HepG2 (cell line): ENCODE results near the gene EVA1A. TPM values are rescaled to one million over a fixed set of nuclear protein-coding genes. Genes with fewer than 3 reads are reported as not detected.

Experiments used
- KDM6A ChIP-seq: IDR thresholded peaks from 2 replicates; pipeline ENCODE4 v1.6.1; 2016; ENCODE audit warnings: low read depth
- MED1 ChIP-seq: sonication (generic); formaldehyde crosslinking; IDR thresholded peaks from 2 replicates; pipeline ENCODE4 v1.4.0; 2020; ENCODE audit warnings: missing genetic modification reagents
- RBFOX2 ChIP-seq: fragments of 200-400 bp; formaldehyde crosslinking; IDR thresholded peaks from 2 replicates; pipeline ENCODE4 v1.6.1; 2017; ENCODE audit warnings: low read depth, mild to moderate bottlenecking, low read length
- TOPORS ChIP-seq: sonication (generic); formaldehyde crosslinking; IDR thresholded peaks from 2 replicates; pipeline ENCODE4 v1.8.0; 2023; ENCODE audit warnings: mild to moderate bottlenecking, missing genetic modification reagents
- TP53 ChIP-seq: sonication (generic); formaldehyde crosslinking; conservative IDR thresholded peaks from 2 replicates; pipeline ENCODE4 v1.4.0; 2020; ENCODE audit warnings: missing genetic modification reagents
- ZFX ChIP-seq: sonication (generic); formaldehyde crosslinking; IDR thresholded peaks from 2 replicates; pipeline ENCODE4 v1.4.0; 2020; ENCODE audit warnings: mild to moderate bottlenecking, low read depth, missing genetic modification reagents, moderate library complexity
- ZFY ChIP-seq: sonication (generic); formaldehyde crosslinking; IDR thresholded peaks from 2 replicates; pipeline ENCODE4 v1.4.0; 2020; ENCODE audit warnings: missing genetic modification reagents
- ZNF12 ChIP-seq: sonication (generic); formaldehyde crosslinking; IDR thresholded peaks from 2 replicates; pipeline ENCODE4 v1.5.0; 2020; ENCODE audit warnings: missing genetic modification reagents
- ZNF317 ChIP-seq: sonication (generic); formaldehyde crosslinking; IDR thresholded peaks from 2 replicates; pipeline ENCODE4 v1.5.0; 2020; ENCODE audit warnings: mild to moderate bottlenecking, missing genetic modification reagents
- ZNF335 ChIP-seq: sonication (generic); formaldehyde crosslinking; IDR thresholded peaks from 2 replicates; pipeline ENCODE4 v1.4.0; 2020; ENCODE audit warnings: missing genetic modification reagents
- ZNF383 ChIP-seq: sonication (generic); formaldehyde crosslinking; IDR thresholded peaks from 2 replicates; pipeline ENCODE4 v1.4.0; 2020; ENCODE audit warnings: missing genetic modification reagents, mild to moderate bottlenecking, borderline replicate concordance
- polyA plus RNA-seq, 8 experiments: library from polyadenylated mRNA; depleted of rRNA in 3 of 8; stranded (reverse) in 7 of 8; unstranded in 1 of 8; fragments of >200 nt; fragmentation: Illumina TruSeq in 4 of 8; extraction: Trizol in 4 of 8; gene quantifications; 2 replicates each; pipeline versions ENCODE4 v1.2.1 to v1.2.3, GENCODE V29; 2011 to 2016; ENCODE audit warnings: low read depth in 4 of 8, missing spikeins in 1 of 8, mixed read lengths in 1 of 8; ENCODE audit not compliant: insufficient read depth in 1 of 8
- total RNA-seq, 5 experiments: library from RNA; depleted of rRNA; stranded (reverse); fragments of >200 nt; fragmentation: Illumina TruSeq; extraction: Trizol; gene quantifications; 2 replicates each; pipeline ENCODE4 v1.2.3, GENCODE V29; 2016; ENCODE audit warnings: low read depth in 1 of 5
- TF ChIP-seq, protein P1 (sequence below): sonication (generic); formaldehyde crosslinking; IDR thresholded peaks from 2 replicates; pipeline ENCODE4 v1.5.0; 2020; ENCODE audit warnings: mild to moderate bottlenecking, missing genetic modification reagents, borderline replicate concordance
- TF ChIP-seq, protein P2 (sequence below), 2 experiments: IDR thresholded peaks; 2 replicates each; pipeline ENCODE4 v1.6.1; 2011 to 2012; ENCODE audit warnings: low read length in 2 of 2, borderline replicate concordance in 1 of 2, low read depth in 1 of 2, mild to moderate bottlenecking in 1 of 2, moderate library complexity in 1 of 2
- TF ChIP-seq, protein P3 (sequence below): sonication (generic); formaldehyde crosslinking; IDR thresholded peaks from 2 replicates; pipeline ENCODE4 v1.8.0; 2022; ENCODE audit warnings: mild to moderate bottlenecking, missing genetic modification reagents

Gene EVA1A
- total and polyA plus RNA-seq, 2 of the 13 experiments (the other 11 are each of a cell fraction or from before 2014, with no cell fraction given), result 57.5 to 57.8 TPM

DNA sequence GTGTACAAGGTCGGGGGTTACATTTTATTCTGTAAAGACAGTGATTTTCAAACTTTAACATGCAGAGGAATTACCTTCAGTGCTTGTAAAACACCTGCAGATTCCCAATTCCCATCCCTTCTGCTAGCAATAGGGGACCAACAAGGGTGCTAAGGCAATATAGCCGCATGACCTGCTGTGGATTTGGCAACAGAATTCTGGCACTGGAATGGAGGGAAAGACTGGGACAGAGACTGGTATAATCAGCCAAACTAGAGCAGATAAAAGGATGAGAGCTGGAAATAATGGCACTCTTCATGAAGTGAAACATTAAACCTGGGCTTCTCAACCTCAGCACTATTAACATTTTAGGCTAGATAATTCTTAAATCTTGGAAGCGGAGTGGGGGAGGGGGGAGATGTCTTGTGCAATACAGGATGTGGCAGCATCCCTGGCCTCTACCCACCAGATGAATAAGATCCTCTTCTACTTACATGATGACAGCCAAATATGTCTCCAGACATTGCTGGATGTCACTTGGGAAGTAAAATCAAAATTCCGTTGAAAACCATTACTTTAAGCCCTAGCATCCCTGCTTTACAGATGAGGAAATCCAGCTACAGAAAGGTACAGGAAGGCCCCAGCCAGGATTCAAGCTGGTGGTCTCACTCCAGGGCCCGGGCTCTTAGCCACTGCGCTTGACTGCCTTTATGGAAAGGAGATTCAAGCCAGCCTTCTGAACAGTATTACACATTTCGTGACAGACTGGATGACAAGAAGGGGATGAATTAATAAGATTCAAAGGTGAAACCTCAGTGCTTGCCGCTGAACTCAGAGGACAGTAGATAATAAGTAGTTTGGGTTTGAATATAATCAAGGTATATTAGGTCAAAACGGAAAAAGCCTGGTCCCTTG, 1.7 kb downstream of the EVA1A start (continued):
- no peak for TF ChIP-seq KDM6A
- TF ChIP-seq TP53, result 0 out of 2 replicates have a peak, but pooled peaks have one; percentile 40
- TF ChIP-seq MED1 (CRISPR knock-in tag), result peak; percentile 61
- TF ChIP-seq, protein P1, sequence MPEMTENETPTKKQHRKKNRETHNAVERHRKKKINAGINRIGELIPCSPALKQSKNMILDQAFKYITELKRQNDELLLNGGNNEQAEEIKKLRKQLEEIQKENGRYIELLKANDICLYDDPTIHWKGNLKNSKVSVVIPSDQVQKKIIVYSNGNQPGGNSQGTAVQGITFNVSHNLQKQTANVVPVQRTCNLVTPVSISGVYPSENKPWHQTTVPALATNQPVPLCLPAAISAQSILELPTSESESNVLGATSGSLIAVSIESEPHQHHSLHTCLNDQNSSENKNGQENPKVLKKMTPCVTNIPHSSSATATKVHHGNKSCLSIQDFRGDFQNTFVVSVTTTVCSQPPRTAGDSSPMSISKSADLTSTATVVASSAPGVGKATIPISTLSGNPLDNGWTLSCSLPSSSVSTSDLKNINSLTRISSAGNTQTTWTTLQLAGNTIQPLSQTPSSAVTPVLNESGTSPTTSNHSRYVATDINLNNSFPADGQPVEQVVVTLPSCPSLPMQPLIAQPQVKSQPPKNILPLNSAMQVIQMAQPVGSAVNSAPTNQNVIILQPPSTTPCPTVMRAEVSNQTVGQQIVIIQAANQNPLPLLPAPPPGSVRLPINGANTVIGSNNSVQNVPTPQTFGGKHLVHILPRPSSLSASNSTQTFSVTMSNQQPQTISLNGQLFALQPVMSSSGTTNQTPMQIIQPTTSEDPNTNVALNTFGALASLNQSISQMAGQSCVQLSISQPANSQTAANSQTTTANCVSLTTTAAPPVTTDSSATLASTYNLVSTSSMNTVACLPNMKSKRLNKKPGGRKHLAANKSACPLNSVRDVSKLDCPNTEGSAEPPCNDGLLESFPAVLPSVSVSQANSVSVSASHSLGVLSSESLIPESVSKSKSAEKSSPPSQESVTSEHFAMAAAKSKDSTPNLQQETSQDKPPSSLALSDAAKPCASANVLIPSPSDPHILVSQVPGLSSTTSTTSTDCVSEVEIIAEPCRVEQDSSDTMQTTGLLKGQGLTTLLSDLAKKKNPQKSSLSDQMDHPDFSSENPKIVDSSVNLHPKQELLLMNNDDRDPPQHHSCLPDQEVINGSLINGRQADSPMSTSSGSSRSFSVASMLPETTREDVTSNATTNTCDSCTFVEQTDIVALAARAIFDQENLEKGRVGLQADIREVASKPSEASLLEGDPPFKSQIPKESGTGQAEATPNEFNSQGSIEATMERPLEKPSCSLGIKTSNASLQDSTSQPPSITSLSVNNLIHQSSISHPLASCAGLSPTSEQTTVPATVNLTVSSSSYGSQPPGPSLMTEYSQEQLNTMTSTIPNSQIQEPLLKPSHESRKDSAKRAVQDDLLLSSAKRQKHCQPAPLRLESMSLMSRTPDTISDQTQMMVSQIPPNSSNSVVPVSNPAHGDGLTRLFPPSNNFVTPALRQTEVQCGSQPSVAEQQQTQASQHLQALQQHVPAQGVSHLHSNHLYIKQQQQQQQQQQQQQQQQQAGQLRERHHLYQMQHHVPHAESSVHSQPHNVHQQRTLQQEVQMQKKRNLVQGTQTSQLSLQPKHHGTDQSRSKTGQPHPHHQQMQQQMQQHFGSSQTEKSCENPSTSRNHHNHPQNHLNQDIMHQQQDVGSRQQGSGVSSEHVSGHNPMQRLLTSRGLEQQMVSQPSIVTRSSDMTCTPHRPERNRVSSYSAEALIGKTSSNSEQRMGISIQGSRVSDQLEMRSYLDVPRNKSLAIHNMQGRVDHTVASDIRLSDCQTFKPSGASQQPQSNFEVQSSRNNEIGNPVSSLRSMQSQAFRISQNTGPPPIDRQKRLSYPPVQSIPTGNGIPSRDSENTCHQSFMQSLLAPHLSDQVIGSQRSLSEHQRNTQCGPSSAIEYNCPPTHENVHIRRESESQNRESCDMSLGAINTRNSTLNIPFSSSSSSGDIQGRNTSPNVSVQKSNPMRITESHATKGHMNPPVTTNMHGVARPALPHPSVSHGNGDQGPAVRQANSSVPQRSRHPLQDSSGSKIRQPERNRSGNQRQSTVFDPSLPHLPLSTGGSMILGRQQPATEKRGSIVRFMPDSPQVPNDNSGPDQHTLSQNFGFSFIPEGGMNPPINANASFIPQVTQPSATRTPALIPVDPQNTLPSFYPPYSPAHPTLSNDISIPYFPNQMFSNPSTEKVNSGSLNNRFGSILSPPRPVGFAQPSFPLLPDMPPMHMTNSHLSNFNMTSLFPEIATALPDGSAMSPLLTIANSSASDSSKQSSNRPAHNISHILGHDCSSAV (CRISPR knock-in tag), result no peak
- TF ChIP-seq, protein P2, sequence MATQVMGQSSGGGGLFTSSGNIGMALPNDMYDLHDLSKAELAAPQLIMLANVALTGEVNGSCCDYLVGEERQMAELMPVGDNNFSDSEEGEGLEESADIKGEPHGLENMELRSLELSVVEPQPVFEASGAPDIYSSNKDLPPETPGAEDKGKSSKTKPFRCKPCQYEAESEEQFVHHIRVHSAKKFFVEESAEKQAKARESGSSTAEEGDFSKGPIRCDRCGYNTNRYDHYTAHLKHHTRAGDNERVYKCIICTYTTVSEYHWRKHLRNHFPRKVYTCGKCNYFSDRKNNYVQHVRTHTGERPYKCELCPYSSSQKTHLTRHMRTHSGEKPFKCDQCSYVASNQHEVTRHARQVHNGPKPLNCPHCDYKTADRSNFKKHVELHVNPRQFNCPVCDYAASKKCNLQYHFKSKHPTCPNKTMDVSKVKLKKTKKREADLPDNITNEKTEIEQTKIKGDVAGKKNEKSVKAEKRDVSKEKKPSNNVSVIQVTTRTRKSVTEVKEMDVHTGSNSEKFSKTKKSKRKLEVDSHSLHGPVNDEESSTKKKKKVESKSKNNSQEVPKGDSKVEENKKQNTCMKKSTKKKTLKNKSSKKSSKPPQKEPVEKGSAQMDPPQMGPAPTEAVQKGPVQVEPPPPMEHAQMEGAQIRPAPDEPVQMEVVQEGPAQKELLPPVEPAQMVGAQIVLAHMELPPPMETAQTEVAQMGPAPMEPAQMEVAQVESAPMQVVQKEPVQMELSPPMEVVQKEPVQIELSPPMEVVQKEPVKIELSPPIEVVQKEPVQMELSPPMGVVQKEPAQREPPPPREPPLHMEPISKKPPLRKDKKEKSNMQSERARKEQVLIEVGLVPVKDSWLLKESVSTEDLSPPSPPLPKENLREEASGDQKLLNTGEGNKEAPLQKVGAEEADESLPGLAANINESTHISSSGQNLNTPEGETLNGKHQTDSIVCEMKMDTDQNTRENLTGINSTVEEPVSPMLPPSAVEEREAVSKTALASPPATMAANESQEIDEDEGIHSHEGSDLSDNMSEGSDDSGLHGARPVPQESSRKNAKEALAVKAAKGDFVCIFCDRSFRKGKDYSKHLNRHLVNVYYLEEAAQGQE (IDR thresholded peaks at IDR 0.05; ENCODE audit: borderline replicate concordance in 1 of 2, low read depth in 1 of 2, low read length in 2 of 2), result peak in 1 of 2 experiments; percentile 31; a peak in 1 of 4 replicates
- 0 out of 2 replicates have a peak, but pooled peaks have one; percentile 23 for TF ChIP-seq ZNF383 (CRISPR knock-in tag)
- 0 out of 2 replicates have a peak, but pooled peaks have one; percentile 33 for TF ChIP-seq TOPORS
- TF ChIP-seq ZNF12, result 0 out of 2 replicates have a peak, but pooled peaks have one; percentile 19
- TF ChIP-seq ZFX (CRISPR knock-in tag), result peak; percentile 41
- 0 out of 2 replicates have a peak, but pooled peaks have one; percentile 30 for TF ChIP-seq ZNF335 (CRISPR knock-in tag)
- TF ChIP-seq RBFOX2, result peak; percentile 81
- TF ChIP-seq, protein P3, sequence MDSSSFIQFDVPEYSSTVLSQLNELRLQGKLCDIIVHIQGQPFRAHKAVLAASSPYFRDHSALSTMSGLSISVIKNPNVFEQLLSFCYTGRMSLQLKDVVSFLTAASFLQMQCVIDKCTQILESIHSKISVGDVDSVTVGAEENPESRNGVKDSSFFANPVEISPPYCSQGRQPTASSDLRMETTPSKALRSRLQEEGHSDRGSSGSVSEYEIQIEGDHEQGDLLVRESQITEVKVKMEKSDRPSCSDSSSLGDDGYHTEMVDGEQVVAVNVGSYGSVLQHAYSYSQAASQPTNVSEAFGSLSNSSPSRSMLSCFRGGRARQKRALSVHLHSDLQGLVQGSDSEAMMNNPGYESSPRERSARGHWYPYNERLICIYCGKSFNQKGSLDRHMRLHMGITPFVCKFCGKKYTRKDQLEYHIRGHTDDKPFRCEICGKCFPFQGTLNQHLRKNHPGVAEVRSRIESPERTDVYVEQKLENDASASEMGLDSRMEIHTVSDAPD (CRISPR knock-in tag), result 0 out of 2 replicates have a peak, but pooled peaks have one; percentile 42
- TF ChIP-seq ZNF317 (CRISPR knock-in tag), result peak; percentile 32; the same call in 1 of the 2 replicates
- TF ChIP-seq ZFY, result peak; percentile 5; the same call in 1 of the 2 replicates
